Nephron progenitor cell (in vitro differentiated cells): ENCODE measurements around the gene ARHGAP24.

Source experiments
- DNase-seq: peaks from one replicate; pipeline ENCODE4 v3.0.0; 2021
- H3K27ac Mint-ChIP-seq: 2 replicates; pipeline ENCODE4 v1.8.0; 2021; ENCODE audit warnings: mild to moderate bottlenecking, moderate library complexity, mixed read lengths
- H3K27me3 Mint-ChIP-seq: 2 replicates; pipeline ENCODE4 v1.8.0; 2021; ENCODE audit warnings: mild to moderate bottlenecking, low read depth, mixed read lengths; ENCODE audit not compliant: poor library complexity
- H3K36me3 Mint-ChIP-seq: 2 replicates; pipeline ENCODE4 v1.8.0; 2021; ENCODE audit warnings: low read depth, mixed read lengths
- H3K4me1 Mint-ChIP-seq: 2 replicates; pipeline ENCODE4 v1.8.0; 2021; ENCODE audit warnings: mixed read lengths
- H3K4me3 Mint-ChIP-seq: 2 replicates; pipeline ENCODE4 v1.8.0; 2021; ENCODE audit warnings: mild to moderate bottlenecking, moderate library complexity, mixed read lengths
- H3K9me3 Mint-ChIP-seq: 2 replicates; pipeline ENCODE4 v1.8.0; 2021; ENCODE audit warnings: mild to moderate bottlenecking, moderate library complexity, mixed read lengths
- TF ChIP-seq, protein P1 (sequence below): fragments of 200-600 bp; sonication (generic); IDR thresholded peaks from 2 replicates; pipeline ENCODE4 v1.5.0; 2021; ENCODE audit warnings: antibody characterized with exemption

The ARHGAP24 gene

GRCh38 chr4:85520765-85521749 is 46.1 kb downstream of the ARHGAP24 start:
- H3K36me3 Mint-ChIP-seq = no peaks in the 10 kb centered on the region
- H3K27me3 Mint-ChIP-seq = peaks cover 3% of the 10 kb centered on the region
- no peak for DNase-seq
- no peaks in the 10 kb centered on the region for H3K9me3 Mint-ChIP-seq
- H3K27ac Mint-ChIP-seq = no peak overlapping the region
- no peaks in the 10 kb centered on the region for H3K4me1 Mint-ChIP-seq
- TF ChIP-seq, protein P1, sequence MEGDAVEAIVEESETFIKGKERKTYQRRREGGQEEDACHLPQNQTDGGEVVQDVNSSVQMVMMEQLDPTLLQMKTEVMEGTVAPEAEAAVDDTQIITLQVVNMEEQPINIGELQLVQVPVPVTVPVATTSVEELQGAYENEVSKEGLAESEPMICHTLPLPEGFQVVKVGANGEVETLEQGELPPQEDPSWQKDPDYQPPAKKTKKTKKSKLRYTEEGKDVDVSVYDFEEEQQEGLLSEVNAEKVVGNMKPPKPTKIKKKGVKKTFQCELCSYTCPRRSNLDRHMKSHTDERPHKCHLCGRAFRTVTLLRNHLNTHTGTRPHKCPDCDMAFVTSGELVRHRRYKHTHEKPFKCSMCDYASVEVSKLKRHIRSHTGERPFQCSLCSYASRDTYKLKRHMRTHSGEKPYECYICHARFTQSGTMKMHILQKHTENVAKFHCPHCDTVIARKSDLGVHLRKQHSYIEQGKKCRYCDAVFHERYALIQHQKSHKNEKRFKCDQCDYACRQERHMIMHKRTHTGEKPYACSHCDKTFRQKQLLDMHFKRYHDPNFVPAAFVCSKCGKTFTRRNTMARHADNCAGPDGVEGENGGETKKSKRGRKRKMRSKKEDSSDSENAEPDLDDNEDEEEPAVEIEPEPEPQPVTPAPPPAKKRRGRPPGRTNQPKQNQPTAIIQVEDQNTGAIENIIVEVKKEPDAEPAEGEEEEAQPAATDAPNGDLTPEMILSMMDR = no peak
- no peak overlapping the region for H3K4me3 Mint-ChIP-seq

- peaks cover 3% of the 10 kb centered on the region for H3K27me3 Mint-ChIP-seq
Observed at GRCh38 chr4:85522277-85522676, 47.3 kb downstream of the ARHGAP24 start.

GRCh38 chr4:85522836-85523235 is 47.9 kb downstream of the ARHGAP24 start:
- Mint-ChIP-seq H3K36me3 (no peaks in the 10 kb centered on the region), H3K4me3 (no peak overlapping the region), H3K4me1 (no peaks in the 10 kb centered on the region), H3K27ac (no peak overlapping the region), H3K27me3 (peaks cover 3% of the 10 kb centered on the region), H3K9me3 (no peaks in the 10 kb centered on the region)
- TF ChIP-seq, protein P1 = no peak
- no peak for DNase-seq

More at GRCh38 chr4:85522277-85522676, 47.3 kb downstream of the ARHGAP24 start:
- H3K9me3 Mint-ChIP-seq = no peaks in the 10 kb centered on the region
- TF ChIP-seq, protein P1 = no peak
- DNase-seq = no peak
- no peak overlapping the region for H3K27ac Mint-ChIP-seq
- H3K4me1 Mint-ChIP-seq = no peaks in the 10 kb centered on the region
- H3K4me3 Mint-ChIP-seq = no peak overlapping the region
- H3K36me3 Mint-ChIP-seq = no peaks in the 10 kb centered on the region

GRCh38 chr4:85527815-85528214 is 52.9 kb downstream of the ARHGAP24 start:
- H3K27me3 Mint-ChIP-seq = no peaks in the 10 kb centered on the region
- H3K4me3 Mint-ChIP-seq = no peak overlapping the region
- TF ChIP-seq, protein P1 = no peak
- DNase-seq = no peak
- no peaks in the 10 kb centered on the region for H3K4me1 Mint-ChIP-seq
- no peak overlapping the region for H3K27ac Mint-ChIP-seq
- H3K36me3 Mint-ChIP-seq = no peaks in the 10 kb centered on the region
- H3K9me3 Mint-ChIP-seq = no peaks in the 10 kb centered on the region

- no peak for DNase-seq
- TF ChIP-seq, protein P1 = no peak
- no peaks in the 10 kb centered on the region for H3K9me3 Mint-ChIP-seq
- H3K36me3 Mint-ChIP-seq = no peaks in the 10 kb centered on the region
- no peaks in the 10 kb centered on the region for H3K4me1 Mint-ChIP-seq
- no peak overlapping the region for H3K4me3 Mint-ChIP-seq
- H3K27ac Mint-ChIP-seq = no peak overlapping the region
- H3K27me3 Mint-ChIP-seq = no peaks in the 10 kb centered on the region
Observed at GRCh38 chr4:85531560-85532341, 56.8 kb downstream of the ARHGAP24 start.
